SK-N-SH (cell line): ENCODE measurements around the gene SHROOM3. TPM values are rescaled to one million over a fixed set of nuclear protein-coding genes. Genes with fewer than 3 reads are reported as not detected.

Source experiments
- CTCF ChIA-PET: fragments of 300-600, 350-600 bp; formaldehyde crosslinking; extraction: SDS; loops from one replicate; lab custom pipeline; 2021; lab: Yijun Ruan, JAX
- POLR2A ChIA-PET: fragments of 350-600 bp; sonication (Branson Sonifier 250); formaldehyde crosslinking; extraction: SDS; loops from one replicate; lab custom pipeline; 2020; ENCODE audit warnings: antibody characterized with exemption, inconsistent platforms; lab: Yijun Ruan, JAX
- DNase-seq: peaks from one replicate; pipeline ENCODE4 v3.0.0; 2012
- H2AFZ ChIP-seq: fragments of 200-600 bp; sonication (generic); 2 replicates; pipeline ENCODE4 v1.8.1; 2016; ENCODE audit warnings: antibody characterized with exemption, mild to moderate bottlenecking, low read depth
- H3F3A ChIP-seq: fragments of 200-600 bp; sonication (generic); replicated peaks from 2 replicates; pipeline ENCODE3; 2016; ENCODE audit warnings: antibody characterized with exemption, mild to moderate bottlenecking; ENCODE audit not compliant: insufficient read depth
- H3K27ac ChIP-seq, 2 experiments: fragments of 200-500 bp in 1 of 2; fragments of 200-600 bp in 1 of 2; sonication (Bioruptor generic) in 1 of 2; sonication (generic), shearing (Covaris generic) in 1 of 2; 2 replicates each; pipeline versions ENCODE4 v1.5.1 to v1.6.1; 2014 to 2016; ENCODE audit warnings: low read depth in 2 of 2, inconsistent platforms in 1 of 2, low read length in 1 of 2, mild to moderate bottlenecking in 1 of 2, mixed read lengths in 1 of 2
- H3K27me3 ChIP-seq: fragments of 200-600 bp; sonication (generic), shearing (Covaris generic); 2 replicates; pipeline ENCODE4 v1.6.1; 2016; ENCODE audit warnings: mixed run types; ENCODE audit not compliant: insufficient read depth
- H3K36me3 ChIP-seq, 2 experiments: fragments of 200-500 bp in 1 of 2; fragments of 200-600 bp in 1 of 2; sonication (Bioruptor generic) in 1 of 2; sonication (generic) in 1 of 2; replicated peaks in 1 of 2; 2 replicates each; pipeline versions ENCODE3 to v1.5.1; 2014 to 2016; ENCODE audit warnings: low read length in 1 of 2, mild to moderate bottlenecking in 1 of 2; ENCODE audit not compliant: insufficient read depth in 2 of 2, control insufficient read depth in 1 of 2
- H3K4me1 ChIP-seq, 2 experiments: fragments of 200-500 bp in 1 of 2; fragments of 200-600 bp in 1 of 2; sonication (Bioruptor generic) in 1 of 2; sonication (generic), shearing (Covaris generic) in 1 of 2; 2 replicates each; pipeline versions ENCODE4 v1.5.1 to v1.6.1; 2014 to 2016; ENCODE audit warnings: low read depth in 1 of 2, low read length in 1 of 2, mixed run types in 1 of 2; ENCODE audit not compliant: insufficient read depth in 2 of 2, control insufficient read depth in 1 of 2
- H3K4me2 ChIP-seq: fragments of 200-600 bp; sonication (generic), shearing (Covaris generic); 2 replicates; pipeline ENCODE4 v1.6.1; 2017; ENCODE audit warnings: mixed run types
- H3K4me3 ChIP-seq, 2 experiments: fragments of 200-500 bp in 1 of 2; fragments of 200-600 bp in 1 of 2; sonication (Bioruptor generic) in 1 of 2; sonication (generic), shearing (Covaris generic) in 1 of 2; 2 replicates each; pipeline versions ENCODE4 v1.5.1 to v1.8.1; 2014 to 2016; ENCODE audit warnings: low read depth in 2 of 2, inconsistent platforms in 1 of 2, low read length in 1 of 2, mild to moderate bottlenecking in 1 of 2, mixed read lengths in 1 of 2, moderate library complexity in 1 of 2
- H3K79me2 ChIP-seq: fragments of 200-600 bp; sonication (generic); 2 replicates; pipeline ENCODE4 v1.8.1; 2017; ENCODE audit warnings: mild to moderate bottlenecking; ENCODE audit not compliant: insufficient read depth
- H3K9ac ChIP-seq: fragments of 200-600 bp; sonication (generic); 2 replicates; pipeline ENCODE4 v1.6.1; 2017; ENCODE audit warnings: mixed run types
- H3K9me2 ChIP-seq: fragments of 200-600 bp; sonication (generic); 2 replicates; pipeline ENCODE4 v1.6.1; 2017; ENCODE audit warnings: mixed run types
- H3K9me3 ChIP-seq: fragments of 200-600 bp; sonication (generic); 2 replicates; pipeline ENCODE4 v1.6.1; 2017; ENCODE audit warnings: mixed run types, mild to moderate bottlenecking, moderate library complexity
- H4K20me1 ChIP-seq: fragments of 200-600 bp; sonication (generic); 2 replicates; pipeline ENCODE4 v1.6.1; 2017; ENCODE audit warnings: mild to moderate bottlenecking, mixed run types; ENCODE audit not compliant: insufficient read depth
- CHD2 ChIP-seq: fragments of 150-350 bp; IDR thresholded peaks from 2 replicates; pipeline ENCODE4 v1.6.1; 2018; ENCODE audit warnings: low read length; ENCODE audit not compliant: partially characterized antibody
- CTCF ChIP-seq: fragments of 200-600 bp; sonication (generic); IDR thresholded peaks from 2 replicates; pipeline ENCODE4 v1.6.1; 2017; ENCODE audit warnings: antibody characterized with exemption, mild to moderate bottlenecking, moderate library complexity
- FOXJ3 ChIP-seq: sonication (generic); formaldehyde crosslinking; IDR thresholded peaks from 2 replicates; pipeline ENCODE4 v1.5.1; 2020; ENCODE audit warnings: mild to moderate bottlenecking, missing genetic modification reagents
- JUND ChIP-seq: IDR thresholded peaks from 2 replicates; pipeline ENCODE4 v1.4.0; 2012
- MXI1 ChIP-seq: IDR thresholded peaks from 2 replicates; pipeline ENCODE4 v1.6.1; 2012; ENCODE audit warnings: mild to moderate bottlenecking, low read depth, low read length, improper control_type of control experiment
- NFIC ChIP-seq: IDR thresholded peaks from 2 replicates; pipeline ENCODE4 v1.4.0; 2012; ENCODE audit warnings: borderline replicate concordance
- NRF1 ChIP-seq: IDR thresholded peaks from 2 replicates; pipeline ENCODE4 v1.6.1; 2012; ENCODE audit warnings: low read depth, mild to moderate bottlenecking, low read length
- PBX3 ChIP-seq: IDR thresholded peaks from 2 replicates; pipeline ENCODE4; 2012
- RFX5 ChIP-seq: IDR thresholded peaks from 2 replicates; pipeline ENCODE4 v1.6.1; 2012; ENCODE audit warnings: mild to moderate bottlenecking, improper control_type of control experiment, low read length
- RXRA ChIP-seq: IDR thresholded peaks from 2 replicates; pipeline ENCODE4 v1.4.0; 2012; ENCODE audit warnings: low read depth, mild to moderate bottlenecking, borderline replicate concordance
- SIN3A ChIP-seq: IDR thresholded peaks from 2 replicates; pipeline ENCODE4 v1.6.1; 2012; ENCODE audit warnings: low read depth, mild to moderate bottlenecking, low read length, moderate library complexity, borderline replicate concordance
- SMC3 ChIP-seq: IDR thresholded peaks from 2 replicates; pipeline ENCODE4 v1.6.1; 2012; ENCODE audit warnings: low read depth, low read length, improper control_type of control experiment
- TAF1 ChIP-seq: IDR thresholded peaks from 2 replicates; pipeline ENCODE4 v1.6.1; 2012; ENCODE audit warnings: low read depth, mild to moderate bottlenecking, low read length, moderate library complexity, borderline replicate concordance
- TCF12 ChIP-seq: IDR thresholded peaks from 2 replicates; pipeline ENCODE4 v1.4.0; 2012
- TEAD4 ChIP-seq: IDR thresholded peaks from 2 replicates; pipeline ENCODE4 v1.4.0; 2012; ENCODE audit warnings: mild to moderate bottlenecking, borderline replicate concordance; ENCODE audit not compliant: insufficient read depth
- WGBS: methylation state at CpG from one replicate; pipeline ENCODE4 v1.1.6; 2017; ENCODE audit warnings: low lambda C conversion rate; 5-methylcytosine and 5-hydroxymethylcytosine counted together
- polyA plus RNA-seq, 3 experiments: library from polyadenylated mRNA; depleted of rRNA; stranded (reverse); fragments of >200 nt; gene quantifications; 2 replicates each; pipeline ENCODE4 v1.2.3, GENCODE V29; 2012

The SHROOM3 gene
- polyA plus RNA-seq, 1 of the 3 experiments (the other 2 are of a cell fraction), result 4.3 TPM

- H3K9me2 ChIP-seq, result no peaks in the 10 kb centered on the region
- H3K79me2 ChIP-seq, result no peaks in the 10 kb centered on the region
Measured at GRCh38 chr4:76549765-76550164, 114.7 kb downstream of the SHROOM3 start.

GRCh38 chr4:76550966-76551780 lies 116.1 kb downstream of the SHROOM3 start:
- Histone ChIP-seq H3F3A (peaks cover 18% of the 10 kb centered on the region), H3K9ac (no peak overlapping the region), H3K9me3 (no peaks in the 10 kb centered on the region), H3K79me2 (no peaks in the 10 kb centered on the region), H3K36me3 (no peaks in the 10 kb centered on the region), H3K27me3 (no peaks in the 10 kb centered on the region), H3K4me2 (no peak overlapping the region), H3K9me2 (no peaks in the 10 kb centered on the region), H4K20me1 (no peaks in the 10 kb centered on the region), H3K4me3 (no peak overlapping the region), H2AFZ (no peak overlapping the region), H3K27ac (no peak overlapping the region), H3K4me1 (peaks cover 7 to 13% of the 10 kb centered on the region in 2 experiments)
- 85% methylated on average over 8 of the region's 8 CpGs for WGBS
- TF ChIP-seq FOXJ3 (no peak), RXRA (no peak), TCF12 (no peak)
- ChIA-PET POLR2A (no interaction called here), CTCF (no interaction called here)
- no peak for DNase-seq

More at GRCh38 chr4:76549765-76550164, 114.7 kb downstream of the SHROOM3 start:
- CTCF ChIA-PET, result no interaction called here
- POLR2A ChIA-PET, result no interaction called here
- WGBS, result 97% methylated on average over 1 of the region's 1 CpG
- Histone ChIP-seq H3K27me3 (no peaks in the 10 kb centered on the region), H3K4me3 (no peak overlapping the region), H3K4me1 (peaks cover 11 to 27% of the 10 kb centered on the region in 2 experiments), H2AFZ (no peak overlapping the region), H3K4me2 (no peak overlapping the region), H3K36me3 (no peaks in the 10 kb centered on the region), H3F3A (peaks cover 25% of the 10 kb centered on the region), H4K20me1 (no peaks in the 10 kb centered on the region), H3K9ac (no peak overlapping the region), H3K9me3 (no peaks in the 10 kb centered on the region), H3K27ac (no peak overlapping the region)
- TF ChIP-seq NFIC (no peak), SMC3 (no peak), NRF1 (no peak), SIN3A (no peak)
- DNase-seq, result no peak

- H3K79me2 ChIP-seq, result no peaks in the 10 kb centered on the region
- no peaks in the 10 kb centered on the region for H4K20me1 ChIP-seq
- H3K9me3 ChIP-seq, result no peaks in the 10 kb centered on the region
- ChIA-PET CTCF (no interaction called here), POLR2A (no interaction called here)
- H3K9ac ChIP-seq, result no peak overlapping the region
- no peak for DNase-seq
- H3K36me3 ChIP-seq, result no peaks in the 10 kb centered on the region
- no peaks in the 10 kb centered on the region for H3K27me3 ChIP-seq
- no peaks in the 10 kb centered on the region for H3K9me2 ChIP-seq
- peaks cover 7% of the 10 kb centered on the region for H3F3A ChIP-seq
- H3K4me1 ChIP-seq, result 0 out of 4 replicates have a peak, but pooled peaks cover 0 to 11% of the 10 kb centered on the region in 2 experiments
- WGBS, result 97% methylated on average over 9 of the region's 10 CpGs
- no peak for TF ChIP-seq CTCF
- no peak for TF ChIP-seq RXRA
- TF ChIP-seq JUND, result no peak
- TF ChIP-seq FOXJ3, result no peak
- no peak for TF ChIP-seq TEAD4
- TF ChIP-seq TAF1, result no peak
- no peak for TF ChIP-seq MXI1
- TF ChIP-seq CHD2, result no peak
- no peak for TF ChIP-seq NRF1
- no peak for TF ChIP-seq RFX5
- no peak for TF ChIP-seq PBX3
- H2AFZ ChIP-seq, result no peak overlapping the region
- H3K4me3 ChIP-seq, result no peak overlapping the region
- no peak overlapping the region for H3K4me2 ChIP-seq
- H3K27ac ChIP-seq, result no peak overlapping the region
Measured at GRCh38 chr4:76554630-76555029, 119.6 kb downstream of the SHROOM3 start.
